ENCODE measurements around the gene USP44.
"Not testable (repeated sequence)": the region's sequence is repeated elsewhere in the genome, so short reads cannot be mapped to it uniquely, and the experiment has no call there.

USP44 gene

DNA sequence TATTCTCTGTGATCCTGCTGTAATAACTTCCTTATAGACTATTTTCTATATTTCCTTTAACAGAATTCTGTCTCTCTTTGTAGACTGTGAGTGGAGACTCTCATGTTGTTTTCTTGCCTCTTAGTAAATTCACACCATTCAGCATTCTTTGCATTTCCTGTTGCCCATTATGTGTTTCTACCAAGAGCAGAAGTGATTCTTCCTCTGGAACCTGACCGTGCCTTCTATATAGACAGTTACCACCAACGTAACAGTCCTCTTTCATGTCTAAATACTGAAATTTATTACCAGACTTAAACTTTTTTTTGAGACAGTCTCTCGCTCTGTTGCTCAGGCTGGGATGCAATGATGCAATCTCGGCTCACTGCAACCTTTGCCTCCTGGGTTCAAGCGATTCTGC, 46.2 kb downstream of the USP44 start:
- DNase-seq, result no peak

DNA sequence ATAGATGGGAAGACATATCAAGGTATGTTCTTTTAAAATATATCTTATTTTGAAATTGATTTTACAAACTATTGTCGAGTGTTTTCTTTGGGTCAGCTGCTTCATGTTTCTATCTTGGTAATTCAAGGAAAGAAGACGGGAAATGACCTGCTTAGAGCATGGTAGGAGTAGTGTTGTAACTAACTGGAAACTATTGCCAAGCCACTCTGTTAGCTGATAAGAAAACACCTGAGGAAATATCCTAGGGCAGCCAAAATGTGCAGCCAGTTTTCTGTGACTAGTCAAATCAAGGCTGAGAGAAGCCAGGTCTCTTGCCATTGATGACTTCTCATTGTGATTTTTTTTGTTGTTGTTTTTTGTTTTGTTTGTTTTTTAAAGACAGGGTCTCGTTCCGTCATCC, 47.1 kb downstream of the USP44 start:
- no peak for DNase-seq

DNA sequence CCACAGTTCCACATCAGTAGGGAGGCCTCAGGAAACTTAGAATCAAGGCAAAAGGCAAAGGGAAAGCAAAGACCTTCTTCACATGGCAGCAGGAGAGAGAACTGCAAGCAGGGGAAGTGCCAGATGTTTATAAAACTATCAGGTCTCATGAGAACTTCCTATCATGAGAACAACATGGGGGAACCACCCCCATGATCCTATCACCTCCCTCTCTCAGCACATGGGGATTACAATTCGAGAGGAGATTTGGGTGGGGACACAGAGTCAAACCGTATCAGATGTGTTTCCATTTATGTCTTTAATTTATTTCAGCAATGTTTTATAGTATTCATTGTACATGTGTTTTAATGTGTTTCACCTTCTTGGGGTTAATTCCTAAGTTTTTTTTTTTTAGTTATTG, 51.5 kb downstream of the USP44 start:
- DNase-seq, result no peak

DNA sequence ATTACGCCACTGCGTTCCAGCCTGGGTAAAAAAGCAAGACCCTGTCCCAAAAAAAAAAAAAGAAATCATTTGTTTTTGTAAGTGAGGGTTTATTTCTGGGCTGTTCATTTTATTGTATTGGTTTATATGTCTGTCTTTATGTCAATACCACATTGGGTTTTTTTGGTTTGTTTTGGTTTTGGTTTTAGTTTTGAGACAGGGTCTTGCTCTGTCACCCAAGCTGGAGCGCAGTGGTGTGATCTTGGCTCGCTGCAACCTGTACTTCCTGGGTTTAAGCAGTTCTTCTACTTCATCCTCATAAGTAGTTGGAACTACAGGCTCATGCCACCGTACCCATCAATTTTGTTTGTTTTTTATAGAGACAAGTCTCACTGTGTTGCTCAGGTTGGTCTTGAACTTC, 52.3 kb downstream of the USP44 start:
- DNase-seq, result no peak

DNA sequence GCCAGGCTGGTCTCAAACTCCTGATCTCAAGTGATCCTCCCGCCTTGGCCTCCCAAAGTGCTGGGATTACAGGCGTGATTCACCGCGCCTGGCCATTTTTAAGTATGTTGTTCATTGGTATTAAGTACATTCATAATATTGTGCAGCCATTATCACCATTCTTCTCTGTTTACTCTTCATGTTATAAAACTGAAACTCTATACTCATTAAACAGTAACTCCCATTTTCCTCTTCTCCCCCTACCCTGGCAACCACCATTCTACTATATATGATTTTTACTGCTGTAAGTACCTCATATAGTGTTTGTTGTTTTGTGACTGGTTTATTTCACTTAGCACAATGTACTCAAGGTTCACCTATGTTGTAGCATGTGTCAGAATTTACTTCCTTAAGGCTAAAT, 54.2 kb downstream of the USP44 start:
- no peak for DNase-seq

DNA sequence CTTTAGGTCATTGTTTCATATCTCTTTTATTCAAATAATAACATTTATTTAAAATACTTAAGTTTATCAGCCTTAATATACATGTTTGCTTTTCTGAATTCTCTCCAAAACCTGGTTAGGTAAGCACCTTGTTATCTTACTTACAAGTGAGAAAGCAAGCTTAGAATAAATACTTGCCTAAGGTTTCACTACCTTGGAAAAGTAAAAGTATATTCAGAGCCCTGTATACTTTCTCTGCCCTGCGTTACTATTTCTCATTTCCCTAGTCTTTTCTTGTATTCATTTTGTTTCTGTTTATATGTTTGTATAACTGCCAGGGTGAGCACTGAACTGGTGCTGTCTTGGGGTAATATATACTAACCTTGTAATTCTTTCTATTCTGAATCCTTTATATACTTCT, 55.8 kb downstream of the USP44 start:
- no peak for DNase-seq

DNA sequence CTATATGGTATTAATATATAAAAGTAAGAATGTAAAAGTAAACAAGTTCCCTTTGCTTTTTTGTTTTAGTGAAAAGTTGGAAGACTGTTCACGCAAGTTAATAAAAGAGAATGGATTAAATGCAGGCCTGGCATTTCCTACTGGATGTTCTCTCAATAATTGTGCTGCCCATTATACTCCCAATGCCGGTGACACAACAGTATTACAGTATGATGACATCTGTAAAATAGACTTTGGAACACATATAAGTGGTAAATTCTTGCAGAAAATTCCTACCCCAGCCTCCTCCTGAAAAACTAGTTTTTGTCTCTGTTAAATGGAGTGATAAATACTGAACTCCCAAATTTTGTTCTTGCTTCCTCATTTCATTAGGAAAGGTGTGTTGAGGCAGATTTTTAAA, 56.4 kb downstream of the USP44 start:
- no peak for DNase-seq

DNA sequence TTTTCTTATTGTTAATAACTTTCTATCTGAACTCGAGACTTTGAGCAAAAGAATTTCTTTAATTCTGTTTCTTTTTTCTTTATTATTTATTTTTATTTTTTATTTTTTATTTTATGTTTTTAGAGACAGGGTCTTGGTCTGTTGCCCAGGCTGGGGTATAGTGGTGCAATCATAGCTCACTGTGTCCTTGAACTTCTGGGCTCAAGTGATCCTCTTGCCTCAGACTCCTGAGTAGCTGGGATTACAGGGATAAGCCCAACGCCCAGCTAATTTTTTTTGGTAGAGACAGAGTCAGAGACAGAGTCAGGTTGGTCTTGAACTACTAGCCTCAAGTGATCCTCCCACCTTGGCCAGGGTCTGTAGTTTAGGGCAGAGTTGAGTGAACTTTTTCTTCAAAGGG, 58.8 kb downstream of the USP44 start:
- no peak for DNase-seq

DNA sequence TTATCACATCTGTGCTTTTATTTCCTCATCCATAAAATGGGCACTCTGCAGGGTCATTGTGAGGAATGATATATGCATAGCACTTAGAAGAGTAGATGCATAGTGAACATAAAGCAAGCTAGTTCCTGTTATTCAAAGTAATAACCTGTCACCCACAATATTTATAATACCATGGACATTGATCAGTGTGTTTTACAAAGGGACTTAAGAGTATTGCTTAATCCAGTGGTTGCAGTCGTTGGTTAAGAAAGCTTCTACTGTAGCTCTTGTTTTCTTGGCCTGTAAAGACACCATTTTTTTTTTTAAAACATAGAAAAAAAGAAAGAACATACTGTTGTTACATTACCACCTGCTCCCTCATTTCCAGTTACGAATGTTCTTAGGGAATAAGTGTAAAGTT, 64.3 kb downstream of the USP44 start:
- no peak for DNase-seq

DNA sequence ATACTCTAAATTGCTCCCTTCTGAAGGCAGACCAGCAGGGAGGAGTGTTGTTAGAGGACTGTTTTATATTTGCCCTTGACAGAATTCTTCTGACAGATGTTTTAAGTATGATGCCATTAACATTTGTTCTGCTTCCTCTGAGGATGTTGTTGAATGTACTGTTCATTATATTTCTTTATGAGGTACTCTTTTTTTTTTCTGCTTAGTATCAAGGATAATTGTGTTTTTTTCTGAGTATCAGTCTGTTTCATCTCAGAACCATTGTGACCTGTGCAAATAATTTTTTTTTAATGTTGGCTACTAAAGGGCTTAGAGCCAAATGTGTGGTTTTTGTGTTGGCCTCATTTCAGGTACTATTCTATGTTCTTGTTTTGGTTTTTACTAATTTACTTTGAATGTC, 66.8 kb downstream of the USP44 start:
- DNase-seq, result no peak

DNA sequence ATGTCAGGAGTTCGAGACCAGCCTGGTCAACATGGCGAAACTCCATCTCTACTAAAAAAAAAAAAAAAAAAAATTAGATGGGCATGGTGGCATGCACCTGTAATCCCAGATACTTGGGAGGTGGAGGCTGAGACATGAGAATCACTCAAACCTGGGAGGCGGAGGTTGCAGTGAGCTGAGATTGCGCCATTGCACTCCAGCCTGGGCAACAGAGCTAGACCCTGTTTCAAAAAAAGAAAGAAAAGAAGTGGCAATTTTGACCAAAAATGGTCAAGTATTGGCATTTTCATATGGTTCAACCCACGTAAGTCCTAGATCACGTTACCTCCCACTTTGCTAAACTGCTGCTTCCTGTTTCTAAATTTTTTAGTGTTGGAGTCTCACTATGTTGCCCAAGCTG, 68.7 kb downstream of the USP44 start:
- DNase-seq, result not testable (repeated sequence)

DNA sequence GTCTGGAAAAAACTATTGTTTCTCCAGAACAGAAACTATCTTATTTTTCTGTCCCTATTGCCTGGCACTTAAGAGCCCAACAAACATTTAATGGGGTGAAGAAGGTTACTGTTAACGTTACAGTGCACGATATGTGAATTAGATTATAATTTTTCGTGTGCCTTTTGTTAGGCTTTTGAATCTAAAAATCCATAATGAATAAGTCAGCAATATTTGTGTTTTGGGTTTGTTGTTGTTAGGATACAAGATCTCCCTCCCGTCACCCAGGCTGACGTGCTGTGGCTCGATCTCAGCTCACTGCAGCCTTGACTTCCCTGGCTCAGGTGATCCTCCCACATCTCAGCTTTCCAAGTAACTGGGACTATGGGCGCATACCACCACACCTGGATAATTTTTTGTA, 69.4 kb downstream of the USP44 start:
- no peak for DNase-seq

DNA sequence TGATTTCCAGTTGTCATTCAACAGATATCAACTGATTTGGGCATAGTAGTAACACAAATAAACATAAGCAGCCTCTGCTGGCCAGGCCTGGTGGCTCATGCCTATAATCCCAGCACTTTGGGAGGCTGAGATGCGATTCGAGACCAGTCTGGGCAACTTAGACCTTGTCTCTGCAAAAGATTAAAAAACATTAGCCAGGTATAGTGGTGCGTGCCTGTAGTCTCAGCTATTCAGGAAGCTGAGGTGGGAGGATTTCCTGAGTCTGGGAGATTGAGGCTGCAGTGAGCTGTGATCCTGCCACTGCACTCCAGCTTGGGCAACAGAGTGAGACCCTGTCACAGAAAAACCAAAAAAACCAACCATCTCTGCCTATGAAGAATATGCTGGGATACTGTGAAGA, 70.2 kb downstream of the USP44 start:
- DNase-seq, result no peak

DNA sequence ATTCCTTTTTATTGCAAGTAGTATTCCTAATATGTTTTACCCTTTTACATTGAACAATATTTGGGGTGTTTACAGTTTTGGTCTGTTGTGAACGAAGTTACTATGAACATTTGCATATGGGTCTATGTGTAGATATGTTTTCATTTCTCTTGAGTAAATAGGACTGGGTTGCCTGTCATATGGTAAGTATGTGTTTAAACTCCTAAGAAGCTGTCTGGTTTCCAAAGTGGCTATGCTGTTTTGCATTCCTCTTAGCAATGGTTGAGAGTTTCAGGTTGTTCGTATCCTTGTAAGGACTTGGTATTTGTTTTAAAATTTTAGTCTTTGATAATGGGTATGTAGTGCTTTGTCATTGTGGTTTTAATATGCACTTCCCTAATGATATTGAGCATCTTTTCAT, 71.0 kb downstream of the USP44 start:
- DNase-seq, result no peak

DNA sequence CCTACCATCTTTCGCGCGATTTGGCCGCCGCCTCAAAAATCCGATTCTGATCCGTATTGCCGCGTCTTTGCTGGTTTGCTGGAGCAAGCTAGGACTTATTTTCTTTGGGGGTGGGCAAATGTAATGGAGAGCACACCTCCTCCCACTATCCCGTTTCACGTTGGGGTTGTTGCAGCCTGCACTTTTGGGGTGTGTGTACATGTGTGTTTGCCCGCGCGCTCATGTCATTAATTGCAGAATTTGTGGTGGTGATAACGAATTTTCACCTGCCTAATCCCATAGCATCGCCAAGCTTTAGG, 76.7 kb downstream of the USP44 start:
- DNase-seq, result no peak

DNA sequence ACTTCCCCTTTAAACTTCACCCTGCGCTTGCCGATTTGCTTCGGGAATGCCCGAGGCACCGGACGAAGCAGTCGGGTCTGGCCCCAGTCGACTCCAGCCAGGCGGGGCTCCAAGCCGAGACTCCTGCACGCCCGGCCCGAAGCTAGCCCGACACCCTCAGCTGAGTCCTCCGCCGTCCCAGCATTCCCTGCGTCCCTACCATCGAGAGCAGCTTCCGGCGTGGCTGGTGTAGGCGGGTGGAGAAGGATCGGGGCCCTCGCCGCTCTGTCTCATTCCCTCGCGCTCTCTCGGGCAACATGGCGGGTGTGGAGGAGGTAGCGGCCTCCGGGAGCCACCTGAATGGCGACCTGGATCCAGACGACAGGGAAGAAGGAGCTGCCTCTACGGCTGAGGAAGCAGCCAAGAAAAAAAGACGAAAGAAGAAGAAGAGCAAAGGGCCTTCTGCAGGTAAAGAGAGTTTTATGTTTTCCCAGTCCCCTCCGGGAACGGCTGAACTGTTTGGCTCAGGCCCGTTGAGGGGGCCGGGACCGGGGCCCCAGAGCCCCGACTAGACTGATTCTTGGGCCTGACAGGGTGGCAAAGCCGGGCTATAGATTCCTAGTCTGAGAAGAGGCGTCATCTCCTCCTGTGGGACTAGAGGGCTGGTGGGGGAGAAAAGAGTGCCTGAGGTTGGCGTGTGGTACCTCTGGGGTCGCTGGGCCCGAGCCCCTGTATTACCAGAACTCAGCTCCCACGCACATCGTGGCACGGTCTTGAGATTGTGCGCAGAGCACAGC, 77.2 kb downstream of the USP44 start, which contains the start of gene METAP2:
Gene METAP2, plus strand, starts transcription at position 269 of the 776 bp plus-strand sequence. Its CDS starts 28 bp downstream, at position 297.
- peak; percentile 80 to 95 for DNase-seq

DNA sequence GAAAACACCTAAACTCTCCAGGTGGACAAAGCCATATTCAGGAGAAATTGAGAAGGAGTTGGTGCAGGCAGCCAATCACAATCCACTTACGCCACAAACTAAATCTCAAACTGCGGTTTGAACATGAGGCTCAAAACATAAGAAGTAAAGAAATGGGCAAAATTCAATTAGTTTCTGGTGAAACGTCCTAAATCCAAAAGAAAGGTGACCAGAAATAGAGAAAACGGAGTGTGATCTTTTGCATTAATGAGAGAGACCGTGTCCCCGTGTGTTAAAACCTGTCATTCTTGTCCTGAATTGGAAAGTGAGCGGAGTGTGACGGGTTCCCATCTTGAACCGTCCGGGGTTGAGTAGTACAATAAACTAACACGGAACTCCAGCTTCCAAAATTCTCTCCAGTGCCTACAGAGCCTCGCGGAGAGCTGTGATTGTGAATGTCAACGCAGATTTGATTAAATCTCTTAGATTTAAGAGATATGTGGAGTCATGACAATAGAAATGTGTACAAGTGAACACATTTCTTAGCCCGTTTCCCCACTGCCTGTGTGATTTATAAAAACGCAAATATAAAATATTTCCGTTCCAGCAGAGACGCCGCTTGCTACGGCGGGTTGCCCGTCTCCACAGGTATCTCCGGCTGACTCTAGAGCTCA, 77.9 kb downstream of the USP44 start:
- peak; percentile 42 to 45 for DNase-seq

DNA sequence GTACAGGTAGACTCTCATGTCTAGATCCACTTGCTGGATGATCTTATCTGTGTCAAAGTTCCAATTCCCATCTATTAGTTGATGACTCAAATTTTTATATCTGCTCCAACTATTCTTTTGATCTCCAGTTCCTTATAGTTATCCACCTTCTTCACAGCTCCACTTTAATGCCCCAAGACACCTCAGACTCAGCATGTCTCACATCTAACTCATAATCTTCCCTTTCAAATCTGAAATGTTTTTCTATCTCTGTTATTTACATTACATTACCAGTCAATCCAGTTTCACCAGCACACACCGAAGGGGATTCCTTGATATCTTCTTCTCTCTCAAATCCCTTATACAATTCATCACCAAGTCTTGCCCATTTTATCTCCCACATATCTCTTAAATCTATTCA, 81.0 kb downstream of the USP44 start:
- no peak for DNase-seq
